ENCODE measurements around the gene CSK. TPM values are rescaled to one million over a fixed set of nuclear protein-coding genes. Genes with fewer than 3 reads are reported as not detected.

CSK gene
- total and polyA plus RNA-seq, 2 donors from 2014 or later, result 18.9 to 58.8 TPM

DNA sequence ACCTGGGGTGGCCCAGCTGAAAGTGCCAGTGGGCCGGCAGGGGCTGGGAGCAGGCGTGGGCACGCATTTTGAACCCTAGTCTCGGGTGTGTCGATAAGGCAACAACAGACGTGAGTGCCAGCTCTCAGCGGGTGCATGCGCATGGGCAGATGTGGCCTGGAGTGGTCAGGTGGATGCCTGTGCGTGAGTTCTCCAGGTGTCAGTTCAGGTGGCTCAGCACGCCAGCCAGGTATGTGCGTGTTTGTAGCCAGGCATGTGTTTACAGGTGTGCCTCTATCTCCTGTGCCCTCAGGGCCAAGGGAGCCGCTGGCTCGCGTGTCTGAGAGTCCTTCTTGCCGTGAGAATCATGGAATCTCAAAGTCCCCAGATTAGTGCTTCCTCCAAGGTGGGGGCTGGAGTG, 18.5 kb upstream of the CSK start:
- no peaks in the 10 kb centered on the region for H3K9me3 ChIP-seq (ENCODE audit: control insufficient read depth in 2 of 3, insufficient read depth in 1 of 3, low read length in 3 of 3)
- H3K36me3 ChIP-seq (ENCODE audit: control insufficient read depth in 2 of 3, insufficient read depth in 3 of 3, low read length in 3 of 3), result no peaks in the 10 kb centered on the region
- H3K4me3 ChIP-seq (ENCODE audit: low read length in 3 of 3), result no peak overlapping the region
- no peaks in the 10 kb centered on the region for H3K27me3 ChIP-seq (ENCODE audit: control insufficient read depth, insufficient read depth, low read length)
- FAIRE-seq (no peak), DNase-seq (no peak)
- no peaks in the 10 kb centered on the region for H3K4me1 ChIP-seq (ENCODE audit: control insufficient read depth in 2 of 3, insufficient read depth in 2 of 3, low read depth in 1 of 3, low read length in 3 of 3)
- H3K9ac ChIP-seq (ENCODE audit: low read length in 3 of 3), result no peak overlapping the region
- H3K27ac ChIP-seq (ENCODE audit: low read depth in 2 of 2, low read length in 2 of 2), result no peak overlapping the region
- intact Hi-C loops (cut with DNase I), result no loop called here
- TF ChIP-seq, protein P1, sequence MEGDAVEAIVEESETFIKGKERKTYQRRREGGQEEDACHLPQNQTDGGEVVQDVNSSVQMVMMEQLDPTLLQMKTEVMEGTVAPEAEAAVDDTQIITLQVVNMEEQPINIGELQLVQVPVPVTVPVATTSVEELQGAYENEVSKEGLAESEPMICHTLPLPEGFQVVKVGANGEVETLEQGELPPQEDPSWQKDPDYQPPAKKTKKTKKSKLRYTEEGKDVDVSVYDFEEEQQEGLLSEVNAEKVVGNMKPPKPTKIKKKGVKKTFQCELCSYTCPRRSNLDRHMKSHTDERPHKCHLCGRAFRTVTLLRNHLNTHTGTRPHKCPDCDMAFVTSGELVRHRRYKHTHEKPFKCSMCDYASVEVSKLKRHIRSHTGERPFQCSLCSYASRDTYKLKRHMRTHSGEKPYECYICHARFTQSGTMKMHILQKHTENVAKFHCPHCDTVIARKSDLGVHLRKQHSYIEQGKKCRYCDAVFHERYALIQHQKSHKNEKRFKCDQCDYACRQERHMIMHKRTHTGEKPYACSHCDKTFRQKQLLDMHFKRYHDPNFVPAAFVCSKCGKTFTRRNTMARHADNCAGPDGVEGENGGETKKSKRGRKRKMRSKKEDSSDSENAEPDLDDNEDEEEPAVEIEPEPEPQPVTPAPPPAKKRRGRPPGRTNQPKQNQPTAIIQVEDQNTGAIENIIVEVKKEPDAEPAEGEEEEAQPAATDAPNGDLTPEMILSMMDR (IDR thresholded peaks at IDR 0.05; ENCODE audit: borderline replicate concordance, extremely low read depth, insufficient read depth), result no peak

DNA sequence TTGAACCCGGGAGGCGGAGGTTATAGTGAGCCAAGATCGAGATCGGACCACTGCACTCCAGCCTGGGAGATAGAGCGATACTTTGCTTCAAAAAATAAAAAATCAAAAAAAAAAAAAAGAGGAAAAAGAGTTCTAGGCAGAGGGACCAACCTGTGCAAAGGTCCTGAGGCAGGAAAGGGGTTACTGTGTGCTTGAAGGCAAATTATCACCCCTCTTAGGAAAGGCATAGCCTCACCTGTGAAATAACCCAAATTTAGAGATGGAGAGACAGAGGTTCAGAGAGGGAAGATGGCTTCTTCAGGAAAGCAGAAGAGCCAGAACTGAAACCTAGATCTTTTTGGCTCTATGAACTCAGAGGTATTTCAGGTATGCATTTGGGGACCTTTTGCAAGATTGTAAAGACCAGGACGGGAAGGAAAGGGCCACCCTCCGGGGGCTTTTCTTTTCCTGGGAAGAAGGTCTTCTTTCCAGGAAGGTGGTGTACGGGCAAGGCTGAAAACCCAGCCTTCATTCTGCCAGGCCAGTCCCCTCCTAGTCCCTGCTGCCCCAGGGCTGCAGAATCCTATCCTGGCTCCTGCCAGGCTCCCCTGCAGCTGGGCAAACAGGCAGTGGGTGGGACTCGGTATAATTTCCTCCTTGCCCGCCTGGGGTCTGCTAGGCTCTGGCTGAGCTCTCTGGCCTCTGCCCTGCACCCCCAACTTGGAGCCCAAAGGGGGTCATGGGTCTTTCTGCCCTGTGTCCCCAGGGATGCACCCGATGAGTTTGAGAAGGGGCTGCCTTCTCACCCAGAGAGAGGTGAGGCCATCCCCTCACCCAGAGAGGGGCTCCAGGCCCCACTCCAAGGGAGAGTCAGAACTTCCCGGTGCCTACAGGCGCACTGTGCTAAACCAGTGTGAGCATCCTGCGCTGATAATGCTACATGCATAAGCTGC, 14.4 kb upstream of the CSK start:
- no peaks in the 10 kb centered on the region for H3K9me3 ChIP-seq (ENCODE audit: control insufficient read depth in 2 of 3, insufficient read depth in 1 of 3, low read length in 3 of 3)
- no peak overlapping the region for H3K4me3 ChIP-seq (ENCODE audit: low read length in 3 of 3)
- no peak overlapping the region for H3K27ac ChIP-seq (ENCODE audit: low read depth in 2 of 2, low read length in 2 of 2)
- DNase-seq (no peak), FAIRE-seq (no peak)
- no peaks in the 10 kb centered on the region for H3K36me3 ChIP-seq (ENCODE audit: control insufficient read depth in 2 of 3, insufficient read depth in 3 of 3, low read length in 3 of 3)
- peaks cover 0 to 2% (median 0%) of the 10 kb centered on the region in 3 donors for H3K4me1 ChIP-seq (ENCODE audit: control insufficient read depth in 2 of 3, insufficient read depth in 2 of 3, low read depth in 1 of 3, low read length in 3 of 3)
- intact Hi-C loops (cut with DNase I), result loop anchor here (5.0 kb wide), 1 partner anchor 130 kb away; no protein-coding TSS in a partner anchor
- H3K27me3 ChIP-seq (ENCODE audit: control insufficient read depth, insufficient read depth, low read length), result no peaks in the 10 kb centered on the region
- TF ChIP-seq, protein P1 (IDR thresholded peaks at IDR 0.05; ENCODE audit: borderline replicate concordance, extremely low read depth, insufficient read depth), result no peak
- no peak overlapping the region for H3K9ac ChIP-seq (ENCODE audit: low read length in 3 of 3)

DNA sequence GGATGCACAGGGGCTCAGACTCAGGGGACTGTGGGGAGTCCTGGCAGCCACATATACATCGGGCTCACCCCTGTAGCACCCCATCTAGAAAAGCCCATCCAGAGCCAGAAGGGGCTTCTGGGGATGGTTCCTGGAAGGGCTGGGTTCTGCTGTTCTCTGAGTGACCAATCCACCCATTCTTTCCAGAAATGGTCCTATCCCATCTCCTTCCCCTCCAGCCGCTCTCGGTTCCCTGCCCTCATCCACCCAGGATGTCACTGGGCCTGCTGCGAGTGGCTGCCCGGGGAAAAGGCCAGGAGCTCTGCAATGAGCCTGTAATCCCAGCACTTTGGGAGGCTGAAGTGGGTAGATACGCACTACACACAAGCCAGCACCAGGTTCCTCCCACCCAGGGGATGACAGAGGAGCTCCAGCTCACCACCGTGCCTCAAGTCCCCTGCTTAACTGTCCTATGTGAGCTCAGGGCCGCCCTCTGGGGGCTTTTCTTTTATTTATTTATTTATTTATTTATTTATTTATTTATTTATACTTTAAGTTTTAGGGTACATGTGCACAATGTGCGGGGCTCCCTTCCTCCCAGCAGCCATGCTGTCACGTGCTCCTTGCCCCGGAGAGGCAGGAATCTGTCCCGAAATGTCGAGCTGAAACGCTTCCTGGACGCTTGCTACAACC, 13.6 kb upstream of the CSK start:
- FAIRE-seq (no peak), DNase-seq (no peak)
- H3K27me3 ChIP-seq (ENCODE audit: control insufficient read depth, insufficient read depth, low read length), result no peaks in the 10 kb centered on the region
- TF ChIP-seq, protein P1 (IDR thresholded peaks at IDR 0.05; ENCODE audit: borderline replicate concordance, extremely low read depth, insufficient read depth), result no peak
- H3K9me3 ChIP-seq (ENCODE audit: control insufficient read depth in 2 of 3, insufficient read depth in 1 of 3, low read length in 3 of 3), result no peaks in the 10 kb centered on the region
- intact Hi-C loops (cut with DNase I), result loop anchor here (5.0 kb wide), 1 partner anchor 131 kb away; no protein-coding TSS in a partner anchor
- H3K4me3 ChIP-seq (ENCODE audit: low read length in 3 of 3), result no peak overlapping the region
- H3K4me1 ChIP-seq (ENCODE audit: control insufficient read depth in 2 of 3, insufficient read depth in 2 of 3, low read depth in 1 of 3, low read length in 3 of 3), result peaks cover 0 to 2% (median 0%) of the 10 kb centered on the region in 3 donors
- no peak overlapping the region for H3K9ac ChIP-seq (ENCODE audit: low read length in 3 of 3)
- H3K36me3 ChIP-seq (ENCODE audit: control insufficient read depth in 2 of 3, insufficient read depth in 3 of 3, low read length in 3 of 3), result no peaks in the 10 kb centered on the region
- no peak overlapping the region for H3K27ac ChIP-seq (ENCODE audit: low read depth in 2 of 2, low read length in 2 of 2)
